GM12874 (cell line): ENCODE measurements around the gene C1RL.

Experiments used
- TF ChIP-seq, protein P1 (sequence below): IDR thresholded peaks from 2 replicates; pipeline ENCODE4 v1.5.1; 2011; ENCODE audit warnings: low read depth, mild to moderate bottlenecking, control low read depth, low read length, moderate library complexity; ENCODE audit not compliant: insufficient read depth

C1RL gene

DNA sequence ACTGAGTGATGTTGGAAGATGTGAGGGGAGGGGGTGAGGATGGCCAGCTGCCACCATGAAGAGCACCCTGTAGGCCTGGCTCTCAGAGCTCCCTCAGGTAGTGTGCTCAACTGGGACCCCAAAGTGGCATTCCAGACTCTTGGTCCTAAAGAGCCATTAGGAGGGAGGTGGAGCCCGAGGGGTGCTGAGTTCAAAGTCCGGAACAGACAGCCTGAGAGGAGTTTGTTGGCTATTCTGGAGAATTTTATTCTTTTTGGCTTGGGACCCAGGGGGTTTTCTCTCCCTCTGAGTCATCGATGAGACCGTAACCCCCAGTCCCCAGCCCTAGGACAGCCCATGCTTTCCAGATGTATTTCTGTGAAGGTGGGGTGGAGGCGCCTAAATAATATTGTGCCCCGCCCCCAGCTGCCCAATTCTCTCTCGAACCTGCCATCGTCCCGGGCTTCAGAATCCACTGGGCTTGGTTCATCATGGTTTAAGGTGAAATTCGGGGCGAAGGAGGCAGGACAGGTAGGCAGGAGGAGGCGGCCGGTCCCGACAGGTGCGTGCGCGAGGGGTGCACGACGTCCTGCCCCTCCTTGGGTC lies 20.4 kb upstream of the C1RL start:
- TF ChIP-seq, protein P1, sequence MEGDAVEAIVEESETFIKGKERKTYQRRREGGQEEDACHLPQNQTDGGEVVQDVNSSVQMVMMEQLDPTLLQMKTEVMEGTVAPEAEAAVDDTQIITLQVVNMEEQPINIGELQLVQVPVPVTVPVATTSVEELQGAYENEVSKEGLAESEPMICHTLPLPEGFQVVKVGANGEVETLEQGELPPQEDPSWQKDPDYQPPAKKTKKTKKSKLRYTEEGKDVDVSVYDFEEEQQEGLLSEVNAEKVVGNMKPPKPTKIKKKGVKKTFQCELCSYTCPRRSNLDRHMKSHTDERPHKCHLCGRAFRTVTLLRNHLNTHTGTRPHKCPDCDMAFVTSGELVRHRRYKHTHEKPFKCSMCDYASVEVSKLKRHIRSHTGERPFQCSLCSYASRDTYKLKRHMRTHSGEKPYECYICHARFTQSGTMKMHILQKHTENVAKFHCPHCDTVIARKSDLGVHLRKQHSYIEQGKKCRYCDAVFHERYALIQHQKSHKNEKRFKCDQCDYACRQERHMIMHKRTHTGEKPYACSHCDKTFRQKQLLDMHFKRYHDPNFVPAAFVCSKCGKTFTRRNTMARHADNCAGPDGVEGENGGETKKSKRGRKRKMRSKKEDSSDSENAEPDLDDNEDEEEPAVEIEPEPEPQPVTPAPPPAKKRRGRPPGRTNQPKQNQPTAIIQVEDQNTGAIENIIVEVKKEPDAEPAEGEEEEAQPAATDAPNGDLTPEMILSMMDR: no peak

DNA sequence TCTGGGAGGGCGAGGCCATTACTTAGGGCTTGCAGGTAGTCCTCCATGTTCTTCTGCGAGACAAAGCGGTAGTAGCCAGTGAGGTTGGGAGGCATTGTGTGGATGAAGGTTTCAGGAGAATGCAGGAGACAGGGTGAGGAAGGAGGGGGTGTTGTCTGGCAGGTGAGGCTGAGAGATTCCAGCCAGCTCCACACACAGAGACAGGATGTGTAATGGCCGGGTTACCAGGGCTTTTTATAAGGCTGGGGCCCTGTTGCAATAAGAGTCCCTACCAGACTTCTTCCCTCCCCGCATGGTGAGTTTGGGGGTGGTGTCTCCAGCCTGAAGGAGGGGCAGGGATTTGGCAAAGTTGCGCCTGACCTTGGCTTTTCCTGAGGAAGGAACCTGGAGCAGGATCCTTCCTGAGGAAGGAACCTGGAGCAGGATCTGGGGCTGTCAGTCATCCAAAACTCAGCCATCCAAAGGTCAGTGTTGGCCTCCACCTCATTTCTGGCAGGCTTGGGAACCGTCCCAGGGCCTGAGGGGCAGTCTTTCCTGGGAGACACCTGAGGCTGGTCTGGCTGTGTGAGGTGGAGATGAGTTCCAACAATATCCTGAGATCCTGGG lies 19.8 kb upstream of the C1RL start, which contains the start of gene RBP5:
Gene RBP5 (minus strand): TSS at position 209 of the 606 bp plus-strand sequence. CDS start 114 bp downstream, at position 95.
- TF ChIP-seq, protein P1: no peak

DNA sequence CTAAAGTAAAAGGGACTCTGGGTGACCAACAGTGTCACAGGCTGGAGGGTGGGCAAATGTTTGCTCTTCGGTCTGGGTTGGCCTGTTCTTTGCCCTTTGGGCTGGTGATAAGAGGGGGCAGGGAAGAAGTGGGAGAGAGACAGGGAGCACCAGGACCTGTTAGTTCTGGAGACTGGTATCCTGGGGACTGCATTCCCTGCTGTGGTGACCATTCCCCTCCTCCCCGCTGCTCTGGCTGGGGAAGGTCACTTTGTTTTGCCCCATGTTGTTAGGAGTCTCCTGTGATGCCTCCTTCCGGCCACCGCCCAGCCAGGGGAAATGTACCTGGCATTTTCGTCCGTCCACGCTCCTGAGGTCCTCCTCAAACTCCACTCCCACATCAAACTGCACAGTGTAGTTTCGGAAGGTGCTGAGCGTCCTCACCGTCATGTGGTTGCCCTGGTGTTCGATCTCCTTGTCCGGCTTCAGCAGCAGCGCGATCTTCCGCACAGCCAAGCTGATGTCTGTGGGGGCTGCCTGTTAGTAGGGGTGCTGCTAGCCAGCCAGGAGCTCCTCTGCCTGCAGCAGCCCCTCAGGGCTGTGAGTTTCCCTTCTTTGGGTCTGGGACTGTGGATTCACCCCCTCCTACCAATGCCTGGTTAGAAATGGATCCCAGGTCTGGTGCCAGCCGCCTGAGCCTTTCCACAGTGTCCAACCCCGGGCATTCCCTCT lies 19.1 kb upstream of the C1RL start:
- TF ChIP-seq, protein P1: no peak

DNA sequence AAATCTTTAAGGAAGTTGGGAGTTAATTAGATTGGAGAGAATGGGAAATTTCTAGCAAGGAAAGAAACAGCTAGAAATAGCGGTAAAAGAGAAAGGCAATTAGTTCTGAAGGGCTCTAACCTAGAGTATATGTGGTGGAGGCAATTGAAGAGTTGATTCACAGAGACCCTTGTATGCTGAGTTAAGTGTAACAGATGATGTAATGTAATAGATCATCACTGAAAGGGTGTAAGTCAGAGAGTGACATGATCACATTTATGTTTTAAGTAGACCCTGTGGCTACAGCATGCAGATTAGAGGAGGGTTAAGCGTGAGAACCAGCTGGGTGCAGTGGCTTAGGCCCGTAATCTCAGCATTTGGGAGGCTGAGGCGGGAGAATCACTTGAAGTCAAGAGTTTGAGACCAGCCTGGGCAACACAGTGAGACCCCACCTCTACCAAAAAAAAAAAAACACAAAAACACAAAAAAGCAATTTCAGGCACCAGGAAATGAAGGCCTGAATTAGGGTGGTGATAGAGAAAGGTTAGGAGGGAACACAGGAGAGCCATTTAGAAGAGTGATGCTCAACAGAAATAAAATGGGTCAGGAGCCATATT lies 16.7 kb upstream of the C1RL start:
- TF ChIP-seq, protein P1: no peak

DNA sequence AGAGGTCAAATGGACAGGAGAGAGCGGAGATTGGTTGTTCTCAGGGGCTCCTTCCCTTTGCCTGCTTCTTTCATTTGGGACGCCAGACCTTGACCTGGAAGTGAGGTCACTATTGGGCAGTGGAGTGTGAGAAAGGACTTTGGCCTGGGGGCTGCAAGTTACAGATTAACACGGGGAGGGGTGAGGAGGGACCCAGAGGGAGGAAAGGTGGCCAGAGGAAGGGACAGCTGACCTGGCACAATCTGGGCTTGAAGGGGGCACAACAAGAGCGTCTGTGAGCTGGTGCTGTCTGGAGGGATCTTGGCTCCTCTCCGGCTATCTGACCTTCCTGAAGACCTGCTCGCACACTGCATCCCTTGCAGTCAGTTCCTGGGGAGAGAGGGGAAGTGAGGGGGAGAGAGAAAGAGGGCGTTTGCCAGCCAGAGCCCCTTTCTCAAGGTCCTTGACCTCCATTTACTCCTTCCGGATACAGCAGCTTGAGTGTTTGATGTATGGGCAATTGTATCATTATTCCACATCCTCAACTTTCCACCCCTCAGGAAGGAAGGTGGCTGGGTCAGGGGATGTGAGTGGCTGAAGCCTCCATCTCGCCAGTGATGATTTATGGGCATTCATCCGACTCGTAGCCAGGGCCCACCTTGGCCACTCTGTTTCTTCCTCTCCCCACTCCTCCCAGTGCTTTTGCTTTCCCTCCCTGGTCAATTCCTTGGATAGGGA lies 14.9 kb upstream of the C1RL start:
- TF ChIP-seq, protein P1: no peak

DNA sequence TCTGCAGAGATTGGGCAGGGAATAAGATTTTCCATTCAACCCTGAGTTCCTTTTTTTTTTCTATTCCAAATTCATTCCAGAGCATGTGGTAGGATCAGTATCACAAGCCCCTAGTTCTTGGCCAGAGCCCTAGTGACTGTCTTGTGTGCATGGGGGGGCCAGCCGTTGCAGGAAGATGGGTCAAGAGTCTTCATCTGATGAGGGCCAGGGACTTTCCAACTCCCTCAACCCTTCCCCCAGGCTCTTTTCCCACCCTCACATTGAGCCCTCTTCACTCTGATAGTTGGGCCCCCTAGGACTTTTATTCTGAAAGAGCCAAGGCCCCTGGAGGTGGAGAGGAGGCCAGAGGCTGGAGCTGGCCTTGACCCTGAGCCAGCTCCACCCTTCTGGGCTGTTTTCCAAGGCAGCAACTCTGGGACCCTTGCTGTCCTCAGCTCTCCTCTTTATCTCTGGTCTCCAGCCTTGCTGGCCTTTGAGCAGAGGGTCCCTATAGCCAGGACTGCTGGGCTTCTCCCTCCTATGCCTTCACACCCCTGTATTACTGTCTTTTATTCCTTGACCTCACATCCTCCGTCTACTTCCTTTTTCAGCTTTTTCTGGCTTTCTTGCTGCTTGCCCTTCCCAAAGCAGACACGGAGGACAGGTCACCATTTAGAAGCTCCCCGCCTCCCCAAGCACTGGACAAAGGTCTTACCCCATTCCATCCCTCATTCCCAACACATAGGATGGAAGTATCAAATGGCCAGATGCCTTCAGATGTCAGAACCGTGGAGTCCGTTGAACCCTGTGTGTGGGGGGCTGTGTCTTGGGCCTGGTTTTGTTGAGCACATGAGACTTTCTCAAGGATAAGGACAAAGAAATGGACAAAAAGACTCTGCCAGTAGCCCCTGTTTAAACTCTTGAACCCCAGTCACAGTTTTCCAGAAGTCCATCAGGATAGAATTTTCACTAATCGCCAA lies 14.1 kb upstream of the C1RL start:
- TF ChIP-seq, protein P1: no peak
